HG03108 (cell line): ENCODE data around the gene TMED1.

Experiments
- ATAC-seq: cut with Tn5 transposase; IDR thresholded peaks from one replicate; pipeline ENCODE4 v1.9.1; 2021; ENCODE audit warnings: moderate library complexity; ENCODE audit not compliant: unreplicated experiment

TMED1 gene

DNA sequence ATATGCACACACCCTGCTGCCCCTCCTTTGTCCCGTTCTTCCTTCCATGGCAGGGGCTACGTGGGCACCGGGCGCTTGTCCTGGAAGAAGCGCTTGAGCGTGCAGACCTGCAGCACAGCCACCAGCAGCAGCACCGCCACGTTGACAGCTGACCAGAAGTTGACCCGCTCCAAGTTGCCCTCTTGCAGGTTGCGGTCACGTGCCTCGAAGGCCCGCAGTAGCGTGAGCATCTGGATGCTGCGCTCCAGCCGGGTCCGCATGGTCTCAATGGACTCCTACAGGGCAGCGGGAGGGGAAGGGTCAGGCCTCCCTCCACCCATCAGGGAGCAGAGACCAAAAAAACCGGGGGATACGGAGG is 3.1 kb downstream of the TMED1 start:
- no peak for ATAC-seq

DNA sequence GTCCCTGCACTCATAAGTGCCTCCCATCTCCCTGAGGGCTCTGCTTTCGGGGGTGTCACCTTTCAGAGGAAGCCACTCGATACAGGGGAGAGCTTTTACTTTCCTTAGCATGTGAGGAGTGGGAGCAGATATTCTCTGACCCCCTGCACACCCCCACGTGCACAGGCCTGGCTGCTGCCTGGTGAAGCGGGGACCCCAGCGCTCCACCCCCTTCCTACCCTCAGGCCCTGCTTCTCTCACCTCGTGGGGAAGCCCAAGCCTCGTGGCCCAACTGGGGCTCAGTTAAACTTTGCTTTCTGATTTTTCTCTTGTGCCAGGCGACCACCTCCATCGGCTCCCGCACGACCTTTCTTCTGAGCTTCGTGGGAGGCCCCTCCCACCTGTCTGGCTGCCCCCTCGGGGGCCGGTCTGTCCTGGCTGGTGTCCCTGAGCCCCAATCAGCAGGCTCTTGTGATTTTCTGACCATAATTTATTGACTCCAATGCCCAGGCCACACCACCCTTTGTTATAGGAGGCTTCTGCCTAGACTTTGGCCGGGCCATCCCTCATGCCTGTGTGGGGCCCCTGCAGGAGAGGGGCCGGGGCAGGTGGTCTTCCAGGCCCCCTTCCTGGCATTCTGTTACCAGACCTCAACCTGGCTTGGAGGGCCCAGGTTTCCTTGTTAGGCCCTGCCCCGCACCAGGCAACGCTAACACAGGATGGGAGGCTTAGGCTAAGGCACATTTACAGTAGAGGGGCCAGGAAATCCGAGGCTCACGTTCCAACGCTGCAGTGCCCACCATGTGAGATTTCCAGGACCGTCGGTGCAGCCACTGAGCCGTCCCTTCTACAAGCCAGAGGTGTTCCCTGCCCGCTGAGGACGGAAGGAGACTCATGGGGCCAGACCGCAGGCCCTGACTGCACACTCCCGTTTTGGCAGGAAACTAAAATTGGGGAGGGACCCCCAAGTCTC is 3.7 kb downstream of the TMED1 start:
- ATAC-seq: no peak

DNA sequence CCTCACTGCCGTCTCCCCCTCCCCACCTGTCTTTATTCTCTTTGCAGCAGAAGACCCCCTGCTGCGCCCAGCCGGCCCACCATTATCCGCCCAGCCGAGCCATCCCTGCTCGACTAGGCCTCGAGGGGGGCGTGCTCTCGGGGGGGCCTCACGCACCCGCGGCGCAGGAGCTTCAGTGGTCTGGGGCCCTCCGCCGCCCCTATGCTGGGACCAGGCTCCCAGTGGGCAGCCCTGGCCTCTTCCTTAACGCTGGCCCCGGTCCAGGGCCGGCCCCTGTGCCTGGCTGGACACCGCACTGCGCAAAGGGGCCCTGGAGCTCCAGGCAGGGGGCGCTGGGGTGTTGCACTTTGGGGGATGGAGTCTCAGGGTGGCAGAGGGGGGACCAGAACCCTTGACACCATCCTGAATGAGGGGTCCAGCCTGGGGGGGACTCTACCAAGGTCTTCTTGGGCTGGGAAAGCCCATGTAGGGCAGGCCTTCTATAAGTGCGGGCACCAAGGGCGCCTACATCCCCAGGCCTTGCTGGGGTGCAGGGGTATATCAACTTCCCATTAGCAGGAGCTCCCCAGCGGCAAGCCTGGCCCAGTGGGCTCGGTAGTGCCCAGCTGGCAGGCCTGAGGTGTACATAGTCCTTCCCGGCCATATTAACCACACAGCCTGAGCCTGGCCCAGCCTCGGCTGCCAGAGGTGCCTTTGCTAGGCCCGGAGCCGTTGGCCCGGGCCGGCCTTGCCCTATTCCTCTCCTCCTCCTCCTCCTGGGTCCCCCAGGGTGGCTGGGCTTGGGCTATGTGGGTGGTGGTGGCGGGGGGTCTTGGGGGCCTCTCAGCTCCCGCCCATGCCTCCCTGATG is 4.9 kb downstream of the TMED1 start:
- ATAC-seq: no peak

DNA sequence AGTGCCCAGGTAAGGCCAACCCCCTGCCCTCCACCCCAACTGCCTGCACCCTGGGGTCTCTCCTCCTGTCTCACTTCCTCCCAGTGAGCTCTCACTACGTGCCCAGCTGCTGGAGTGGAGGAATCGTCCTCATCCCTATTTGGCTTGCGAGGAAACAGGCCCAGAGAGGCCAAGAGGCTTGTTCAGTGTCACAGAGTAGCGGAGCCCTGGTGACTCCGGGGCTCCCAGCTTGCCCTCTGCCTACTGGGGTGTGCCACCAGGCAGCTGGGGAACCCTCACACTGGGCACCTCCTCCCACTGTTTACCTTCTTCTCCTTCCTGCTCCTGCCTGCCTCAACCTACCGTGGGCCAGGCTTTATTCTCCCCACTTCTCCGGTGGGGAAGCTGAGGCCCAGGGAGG is 5.6 kb downstream of the TMED1 start:
- no peak for ATAC-seq

DNA sequence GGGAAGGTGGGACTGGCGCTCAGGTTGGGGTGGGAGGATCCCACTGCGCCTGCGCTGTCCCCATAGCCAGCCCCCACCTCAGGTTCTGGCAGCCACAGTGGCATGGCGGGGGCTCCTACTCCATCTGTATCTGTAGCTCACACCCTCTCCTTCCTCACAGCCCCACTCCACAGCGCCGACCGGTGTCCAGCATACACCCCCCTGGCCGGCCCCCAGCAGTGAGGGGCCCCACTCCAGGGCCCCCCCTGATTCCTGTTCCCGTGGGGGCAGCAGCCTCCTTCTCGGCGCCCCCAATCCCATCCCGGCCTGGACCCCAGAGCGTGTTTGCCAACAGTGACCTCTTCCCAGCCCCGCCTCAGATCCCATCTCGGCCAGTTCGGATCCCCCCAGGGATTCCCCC is 6.0 kb downstream of the TMED1 start:
- ATAC-seq: no peak

DNA sequence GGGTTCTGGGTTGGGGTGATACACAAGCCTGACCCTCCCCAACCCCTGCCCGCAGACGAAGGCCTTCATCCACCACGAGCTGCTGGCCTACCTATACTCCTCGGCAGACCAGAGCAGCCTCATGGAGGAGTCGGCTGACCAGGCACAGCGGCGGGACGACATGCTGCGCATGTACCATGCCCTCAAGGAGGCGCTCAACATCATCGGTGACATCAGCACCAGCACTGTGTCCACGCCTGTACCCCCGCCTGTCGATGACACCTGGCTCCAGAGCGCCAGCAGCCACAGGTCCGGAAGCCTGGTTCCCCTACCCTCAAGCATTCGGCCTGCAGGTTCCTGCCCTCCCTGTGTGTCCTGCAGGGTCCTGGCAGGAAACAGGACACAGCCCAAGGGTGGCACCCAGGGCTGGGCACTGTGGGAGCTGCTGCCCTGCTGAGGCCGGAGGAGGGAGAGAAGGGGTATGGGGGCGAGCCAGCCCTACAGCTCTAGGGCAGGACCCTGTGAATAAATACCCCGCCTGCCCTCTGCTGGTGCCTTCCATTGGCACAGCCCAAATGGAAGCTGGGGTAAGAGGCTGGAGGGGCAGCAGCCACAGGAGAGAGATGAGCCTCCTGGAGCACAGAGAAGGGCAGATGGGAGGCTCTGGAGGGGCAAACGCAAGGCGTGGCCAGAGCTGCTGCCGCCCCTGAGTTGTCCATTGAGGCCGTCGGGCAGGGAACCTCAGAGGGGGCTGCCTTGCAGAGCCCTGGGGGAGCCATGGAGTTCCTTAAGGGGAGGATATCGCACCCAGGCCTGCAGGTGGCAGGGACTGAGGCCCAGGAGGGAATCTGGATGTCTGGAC is 6.8 kb downstream of the TMED1 start:
- no peak for ATAC-seq

DNA sequence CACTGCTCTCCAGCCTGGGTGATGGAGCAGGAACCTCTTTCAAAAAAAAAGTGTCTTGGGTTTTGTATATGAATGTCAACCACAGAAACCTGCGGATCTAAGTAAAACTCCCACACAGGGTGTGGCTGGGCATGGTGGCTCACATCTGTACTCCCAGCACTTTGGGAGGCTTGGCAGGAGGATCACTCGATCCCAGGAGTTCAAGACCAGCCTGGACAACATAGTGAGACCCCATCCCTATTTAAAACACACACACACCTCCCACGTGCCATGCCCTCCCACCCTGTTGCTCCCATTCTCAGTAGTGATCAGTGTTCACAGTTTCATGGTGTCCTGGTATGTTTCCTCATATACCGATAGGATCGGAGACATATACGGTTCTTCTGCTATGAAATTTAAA is 9.2 kb downstream of the TMED1 start:
- no peak for ATAC-seq

DNA sequence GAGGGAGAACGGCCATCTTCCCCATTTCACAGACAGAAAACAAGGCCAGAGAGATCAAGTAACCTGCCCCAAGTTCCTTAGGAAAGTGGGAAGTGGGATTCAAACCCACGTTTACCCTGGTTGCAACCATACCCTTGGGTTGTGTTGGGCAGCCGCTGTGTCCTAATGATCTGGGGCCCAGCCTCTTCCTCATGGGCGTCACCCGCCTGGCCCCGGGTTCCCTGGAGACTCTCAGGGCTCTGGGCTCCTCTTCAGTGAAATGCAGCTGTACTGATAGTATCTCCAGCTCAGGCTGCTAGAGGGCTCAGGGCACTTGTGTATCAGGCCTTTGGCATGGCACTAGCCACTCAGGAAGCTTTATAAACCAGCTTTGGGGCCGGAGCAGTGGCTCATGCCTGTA is 9.8 kb downstream of the TMED1 start:
- ATAC-seq: no peak

DNA sequence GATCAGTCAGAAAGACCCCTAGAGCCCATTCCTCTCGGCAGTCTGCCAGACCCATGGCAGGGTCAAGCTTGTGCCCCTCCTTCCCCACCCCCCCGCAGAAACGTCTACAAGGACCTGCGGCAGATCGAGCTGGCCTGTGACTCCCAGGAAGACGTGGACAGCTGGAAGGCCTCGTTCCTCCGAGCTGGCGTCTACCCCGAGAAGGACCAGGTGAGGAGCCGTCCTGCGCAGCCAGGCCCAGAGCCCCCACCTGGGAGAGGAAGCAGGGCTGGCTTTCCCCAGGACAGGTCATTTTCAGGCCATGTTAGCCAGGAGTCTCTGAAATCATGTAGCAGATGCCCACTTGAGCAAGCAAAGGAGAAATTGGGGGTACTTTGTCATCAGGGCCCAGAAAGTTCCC is 12.3 kb downstream of the TMED1 start:
- ATAC-seq: no peak

DNA sequence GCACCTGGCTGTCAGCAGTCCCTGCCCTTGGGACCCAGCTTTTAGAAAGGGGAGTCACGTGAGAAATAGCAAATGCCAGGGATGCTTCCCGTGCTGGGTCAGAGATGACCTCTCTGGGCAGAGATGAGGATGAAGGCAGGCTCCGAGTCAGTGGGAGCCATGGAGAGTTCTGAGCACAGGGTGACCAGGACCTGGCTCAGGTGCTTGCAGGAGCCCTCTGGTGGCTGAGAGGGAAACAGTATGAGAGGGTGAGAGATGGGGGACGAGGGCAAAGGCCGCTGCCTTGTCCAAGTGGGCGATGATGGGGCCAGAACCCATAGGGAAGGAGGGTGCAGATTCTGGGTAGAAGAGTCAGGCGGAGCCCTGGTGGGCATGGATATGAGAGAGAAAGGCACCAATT is 15.8 kb downstream of the TMED1 start:
- no peak for ATAC-seq

DNA sequence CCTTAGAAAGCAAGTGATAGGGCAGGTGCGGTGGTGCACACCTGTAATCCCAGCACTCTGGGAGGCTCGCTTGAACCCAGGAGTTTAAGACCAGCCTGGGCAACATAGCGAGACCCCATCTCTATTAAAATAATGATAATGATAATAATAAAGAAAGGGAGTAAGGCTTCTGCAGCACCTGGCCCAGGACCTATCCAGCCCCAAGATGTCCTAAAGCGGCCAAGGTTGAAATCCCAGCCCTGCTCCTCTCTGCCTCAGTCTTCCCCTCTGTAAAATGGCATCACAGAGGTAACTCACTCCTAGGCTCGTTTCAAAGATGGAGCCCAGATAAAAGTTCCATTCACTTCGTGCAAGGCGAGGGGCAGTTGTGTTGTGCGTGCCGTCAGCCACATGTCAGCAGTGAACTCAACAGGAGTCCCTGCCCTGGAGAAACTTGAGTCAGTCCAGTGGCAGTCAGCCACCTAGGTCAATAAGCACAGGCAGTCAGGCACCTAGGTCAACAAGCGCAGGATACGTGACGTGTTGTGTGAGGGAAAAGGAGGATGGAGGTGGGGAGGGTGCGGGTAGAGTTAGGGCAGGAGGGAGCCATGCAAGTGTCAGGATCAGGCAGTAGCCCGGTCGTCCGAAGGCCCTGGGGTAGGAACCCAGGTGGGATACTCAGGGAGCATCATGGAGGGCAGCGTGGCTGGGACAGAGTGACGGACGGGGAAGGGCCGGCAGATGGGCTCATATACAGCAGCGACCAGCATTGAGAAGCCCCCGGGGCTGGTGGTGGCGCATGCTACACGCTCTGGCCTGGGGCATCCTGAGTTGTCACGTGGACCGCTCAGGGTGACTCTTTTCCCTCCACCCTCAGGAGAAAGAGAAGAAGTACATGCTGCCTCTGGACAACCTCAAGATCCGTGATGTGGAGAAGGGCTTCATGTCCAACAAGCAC is 16.6 kb downstream of the TMED1 start:
- no peak for ATAC-seq

DNA sequence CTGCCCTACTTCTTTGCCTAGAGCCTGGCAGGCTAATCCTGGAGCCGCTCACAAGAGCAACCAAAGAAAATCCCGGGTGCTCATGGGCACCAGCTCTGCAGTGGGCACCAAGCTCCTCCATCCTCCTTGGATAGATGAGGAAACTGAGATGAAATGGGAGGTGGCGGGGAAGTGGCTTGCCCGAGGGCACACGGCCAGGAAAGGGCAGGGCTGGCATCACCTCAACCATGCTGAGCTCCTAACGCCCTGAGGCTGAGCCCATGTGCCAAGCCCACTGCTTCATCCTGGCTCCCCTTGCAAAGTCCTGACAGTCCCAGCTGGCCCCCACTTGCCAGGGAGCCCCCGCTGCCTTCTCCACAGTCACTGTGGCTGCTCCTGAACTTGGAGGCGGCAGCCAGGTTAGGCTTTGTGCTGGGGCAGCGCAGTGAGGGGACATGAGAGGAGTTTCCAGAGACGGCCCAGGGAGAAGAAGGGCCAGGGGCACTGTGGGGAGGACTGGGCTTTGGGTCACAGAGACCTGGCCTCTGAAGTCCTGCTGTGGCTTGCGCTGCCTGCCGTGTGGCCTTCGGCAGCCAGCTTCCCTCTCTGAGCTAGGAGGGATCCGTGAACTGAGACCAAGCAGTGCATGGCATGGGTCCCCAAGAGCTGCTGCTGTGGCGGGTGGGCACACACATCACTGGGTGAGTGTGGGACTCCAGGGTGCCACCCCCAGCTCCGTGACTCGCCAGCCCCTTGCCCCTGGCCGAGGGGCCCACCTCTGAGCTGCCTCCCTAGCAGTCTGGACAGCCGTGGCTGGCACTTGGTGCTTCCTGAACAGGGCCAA is 17.5 kb downstream of the TMED1 start:
- ATAC-seq: no peak

DNA sequence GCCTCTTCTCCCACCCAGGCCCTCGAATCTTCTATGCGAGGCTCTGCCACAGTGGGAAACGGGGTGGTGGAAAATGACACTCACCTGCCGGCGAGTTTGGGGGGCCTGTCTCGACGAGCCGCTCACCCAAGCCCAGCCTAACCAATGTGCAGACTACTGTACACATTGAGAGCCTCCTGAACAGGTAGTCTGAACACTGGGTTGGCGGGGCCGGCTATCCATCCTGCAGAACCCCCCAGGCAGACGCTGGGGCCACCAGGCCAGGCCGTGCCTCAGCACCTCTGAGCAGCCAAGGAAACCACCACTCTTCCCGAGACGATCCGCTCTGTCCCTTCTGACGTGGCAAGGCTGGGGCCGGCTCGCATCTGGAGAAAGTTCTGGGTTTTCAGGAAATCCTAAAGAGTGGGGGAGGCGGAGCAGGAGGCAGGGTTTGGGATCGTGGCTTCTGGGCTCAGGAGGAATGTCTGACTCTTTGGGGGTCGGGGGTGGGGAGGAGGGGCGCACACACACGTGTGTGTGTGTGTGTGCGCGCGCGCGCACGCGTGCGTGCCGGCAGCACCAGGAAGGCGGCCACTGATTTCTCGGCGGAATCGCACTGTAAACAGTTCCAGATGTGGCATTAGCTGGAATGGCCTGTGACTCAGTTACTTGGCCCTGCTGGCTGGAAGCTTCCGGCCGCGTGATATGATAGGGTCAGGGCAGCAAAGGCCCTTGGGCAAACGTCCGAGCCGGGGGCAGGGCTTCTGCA is 18.5 kb downstream of the TMED1 start:
- ATAC-seq: no peak

DNA sequence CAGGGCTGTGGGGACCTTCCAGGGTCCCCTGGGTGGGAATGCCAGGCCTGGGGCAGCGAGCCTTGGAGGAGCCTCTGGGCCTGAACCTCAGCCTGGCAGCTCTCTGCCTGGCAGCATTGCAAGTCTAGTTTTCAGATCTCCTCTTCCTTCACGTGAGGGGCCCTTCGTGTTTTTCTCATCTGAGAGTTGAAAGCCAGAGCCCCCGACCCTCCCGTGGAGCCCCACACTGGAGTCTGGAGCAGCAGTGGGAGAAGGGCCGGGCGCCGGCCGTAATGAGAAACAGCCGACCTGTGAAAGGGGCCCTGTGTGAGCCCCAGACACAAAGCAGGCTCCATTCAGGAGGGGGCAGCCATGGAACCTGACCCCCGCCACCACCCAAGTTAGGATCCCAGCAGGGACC is 19.3 kb downstream of the TMED1 start:
- ATAC-seq: no peak

DNA sequence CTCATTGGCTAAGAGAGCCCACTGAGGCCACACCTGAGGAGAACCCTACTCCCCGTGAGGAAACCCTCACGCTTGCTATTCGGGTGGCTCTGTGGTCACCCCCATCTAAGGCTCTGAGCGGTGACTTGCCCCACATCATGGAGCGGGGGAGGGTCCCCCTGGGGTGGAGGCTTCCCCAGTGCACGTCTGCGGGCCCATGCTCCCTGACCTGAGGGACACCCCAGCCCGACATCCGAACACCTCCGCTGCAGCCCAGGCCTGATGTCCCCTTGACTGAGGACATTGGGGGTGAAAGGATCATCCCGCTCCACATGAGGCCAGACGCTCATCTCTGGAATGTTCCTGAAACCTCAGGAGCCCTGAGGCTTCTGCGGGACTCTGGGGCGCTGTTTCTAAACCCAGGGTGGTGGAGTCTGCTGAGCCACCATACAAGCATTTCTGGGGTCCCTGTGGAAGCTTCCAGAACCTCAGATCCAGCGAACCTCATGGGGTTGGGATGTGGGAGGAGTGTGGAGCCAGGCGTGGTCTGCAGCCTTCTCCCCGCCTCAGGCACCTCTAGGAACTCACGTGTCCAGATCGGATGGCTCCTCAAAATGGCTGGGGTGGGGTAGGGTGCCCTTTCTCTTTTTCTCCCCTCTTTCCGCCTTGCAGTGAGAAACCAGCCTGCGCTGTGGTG is 19.9 kb downstream of the TMED1 start:
- ATAC-seq: no peak

DNA sequence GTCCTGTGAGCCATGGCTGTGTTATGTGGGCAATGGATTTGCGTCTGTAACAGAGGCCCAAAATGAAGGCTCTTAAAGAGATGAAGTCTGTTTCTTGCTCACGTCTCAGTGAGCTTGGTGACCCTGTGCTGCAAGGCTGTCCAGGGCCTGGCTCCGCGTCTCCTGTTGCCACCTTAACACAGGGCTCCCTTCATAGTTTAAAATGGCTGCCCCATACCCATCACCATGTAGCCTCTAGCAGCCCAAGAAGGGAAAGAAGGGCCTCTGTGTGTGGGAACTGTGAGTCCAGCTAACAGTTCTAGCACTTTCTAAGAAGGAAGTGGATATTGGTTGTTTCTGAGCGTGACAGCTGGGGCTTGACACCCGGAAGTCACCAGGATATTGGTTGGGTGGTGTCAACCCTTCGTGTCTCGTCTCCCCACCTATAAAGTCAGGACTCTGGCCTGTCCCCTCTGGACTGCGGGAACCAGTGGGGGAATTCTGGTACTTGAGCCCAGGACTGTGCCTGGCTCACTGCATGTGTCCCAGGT is 20.9 kb downstream of the TMED1 start:
- ATAC-seq: no peak

DNA sequence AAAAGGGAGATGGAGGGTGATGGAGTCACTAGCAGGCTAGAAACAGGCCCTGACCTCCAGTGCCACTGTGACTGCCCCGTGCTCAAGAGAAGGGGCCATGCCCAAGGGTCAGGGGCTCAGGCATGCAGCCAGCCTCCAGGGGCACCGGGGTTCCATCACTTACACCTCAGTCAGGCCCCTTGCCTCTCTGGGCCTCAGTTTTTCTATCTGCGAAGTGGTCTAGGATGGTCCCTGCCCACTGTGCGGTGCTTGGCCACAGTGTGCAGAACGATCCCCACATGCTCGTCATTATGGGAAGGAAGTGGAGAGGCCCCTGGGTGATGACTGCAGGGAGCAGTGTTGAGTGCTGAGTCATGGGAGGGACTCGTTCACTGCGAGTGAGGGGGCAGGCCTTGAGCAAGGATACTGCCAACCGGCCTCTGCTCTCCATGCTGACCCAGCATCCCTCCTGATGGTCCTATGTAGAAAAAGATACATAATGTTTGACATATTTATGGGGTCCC is 23.1 kb downstream of the TMED1 start:
- ATAC-seq: no peak

DNA sequence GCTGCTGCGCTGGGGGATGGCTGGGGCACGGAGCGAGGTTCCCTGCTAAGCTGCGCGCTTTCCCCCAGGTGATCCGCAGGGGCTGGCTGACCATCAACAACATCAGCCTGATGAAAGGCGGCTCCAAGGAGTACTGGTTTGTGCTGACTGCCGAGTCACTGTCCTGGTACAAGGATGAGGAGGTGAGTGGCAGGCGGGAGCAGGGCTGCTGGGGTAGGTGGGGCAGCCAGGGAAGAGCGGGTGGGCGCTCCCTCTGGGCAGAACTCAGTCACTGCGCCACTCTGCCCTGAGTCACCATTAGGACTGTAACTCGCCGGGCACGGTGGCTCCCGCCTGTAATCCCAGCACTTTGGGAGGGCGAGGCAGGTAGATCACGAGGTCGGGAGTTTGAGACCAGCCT is 23.8 kb downstream of the TMED1 start:
- ATAC-seq: no peak
